ENCODE measurements around the gene SUGCT.
"Not testable (repeated sequence)": the region's sequence is repeated elsewhere in the genome, so short reads cannot be mapped to it uniquely, and the experiment has no call there.

Gene SUGCT

DNA sequence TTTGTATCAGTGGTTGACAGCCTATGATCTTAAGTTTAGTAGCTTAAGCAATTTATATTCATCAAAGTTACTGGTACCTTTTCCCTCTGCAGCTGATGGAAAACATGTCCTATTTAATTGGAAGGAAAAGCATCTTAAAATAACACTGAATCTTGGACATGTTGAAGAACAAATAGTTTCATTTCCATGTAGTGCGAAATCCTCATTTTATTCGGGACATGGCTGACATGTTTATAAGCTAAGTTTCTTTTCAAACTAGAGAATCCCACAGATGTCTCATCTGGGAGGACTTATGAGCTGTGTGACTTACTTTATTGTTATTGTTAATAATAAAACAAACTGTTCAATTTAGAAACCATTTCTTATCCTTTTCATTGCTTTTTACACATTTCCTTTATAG lies 461.0 kb downstream of the SUGCT start:
- Histone ChIP-seq H3K36me3 (no peaks in the 10 kb centered on the region), H3K4me3 (ENCODE audit: low read depth, low read length) (no peak overlapping the region), H3K27me3 (no peaks in the 10 kb centered on the region), H3K4me1 (no peaks in the 10 kb centered on the region), H3K9me3 (no peaks in the 10 kb centered on the region)
- TF ChIP-seq, protein P1, sequence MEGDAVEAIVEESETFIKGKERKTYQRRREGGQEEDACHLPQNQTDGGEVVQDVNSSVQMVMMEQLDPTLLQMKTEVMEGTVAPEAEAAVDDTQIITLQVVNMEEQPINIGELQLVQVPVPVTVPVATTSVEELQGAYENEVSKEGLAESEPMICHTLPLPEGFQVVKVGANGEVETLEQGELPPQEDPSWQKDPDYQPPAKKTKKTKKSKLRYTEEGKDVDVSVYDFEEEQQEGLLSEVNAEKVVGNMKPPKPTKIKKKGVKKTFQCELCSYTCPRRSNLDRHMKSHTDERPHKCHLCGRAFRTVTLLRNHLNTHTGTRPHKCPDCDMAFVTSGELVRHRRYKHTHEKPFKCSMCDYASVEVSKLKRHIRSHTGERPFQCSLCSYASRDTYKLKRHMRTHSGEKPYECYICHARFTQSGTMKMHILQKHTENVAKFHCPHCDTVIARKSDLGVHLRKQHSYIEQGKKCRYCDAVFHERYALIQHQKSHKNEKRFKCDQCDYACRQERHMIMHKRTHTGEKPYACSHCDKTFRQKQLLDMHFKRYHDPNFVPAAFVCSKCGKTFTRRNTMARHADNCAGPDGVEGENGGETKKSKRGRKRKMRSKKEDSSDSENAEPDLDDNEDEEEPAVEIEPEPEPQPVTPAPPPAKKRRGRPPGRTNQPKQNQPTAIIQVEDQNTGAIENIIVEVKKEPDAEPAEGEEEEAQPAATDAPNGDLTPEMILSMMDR (IDR thresholded peaks at IDR 0.05; ENCODE audit: low read depth, low read length): no peak
- DNase-seq: no peak

- TF ChIP-seq, protein P1 (IDR thresholded peaks at IDR 0.05; ENCODE audit: low read depth, low read length): no peak
- no peak for DNase-seq
Measured at GRCh38 chr7:40597517-40597916, 462.7 kb downstream of the SUGCT start.

GRCh38 chr7:40598915-40599314 lies 464.1 kb downstream of the SUGCT start:
- Histone ChIP-seq H3K27me3 (no peaks in the 10 kb centered on the region), H3K9me3 (no peaks in the 10 kb centered on the region), H3K36me3 (no peaks in the 10 kb centered on the region), H3K4me1 (peaks cover under 1% of the 10 kb centered on the region; the same call in 1 of the 2 replicates), H3K4me3 (ENCODE audit: low read depth, low read length) (no peak overlapping the region)
- DNase-seq: no peak
- TF ChIP-seq, protein P1 (IDR thresholded peaks at IDR 0.05; ENCODE audit: low read depth, low read length): no peak

More at GRCh38 chr7:40597517-40597916, 462.7 kb downstream of the SUGCT start:
- no peak overlapping the region for H3K4me3 ChIP-seq (ENCODE audit: low read depth, low read length)
- H3K27me3 ChIP-seq: no peaks in the 10 kb centered on the region
- H3K4me1 ChIP-seq: no peaks in the 10 kb centered on the region
- no peaks in the 10 kb centered on the region for H3K36me3 ChIP-seq
- H3K9me3 ChIP-seq: no peaks in the 10 kb centered on the region

GRCh38 chr7:40599836-40600235 lies 465.0 kb downstream of the SUGCT start:
- no peaks in the 10 kb centered on the region for H3K9me3 ChIP-seq
- peaks cover 9% of the 10 kb centered on the region for H3K4me1 ChIP-seq
- TF ChIP-seq, protein P1 (IDR thresholded peaks at IDR 0.05; ENCODE audit: low read depth, low read length): no peak
- no peaks in the 10 kb centered on the region for H3K36me3 ChIP-seq
- no peak for DNase-seq
- H3K27me3 ChIP-seq: no peaks in the 10 kb centered on the region
- no peak overlapping the region for H3K4me3 ChIP-seq (ENCODE audit: low read depth, low read length)

DNA sequence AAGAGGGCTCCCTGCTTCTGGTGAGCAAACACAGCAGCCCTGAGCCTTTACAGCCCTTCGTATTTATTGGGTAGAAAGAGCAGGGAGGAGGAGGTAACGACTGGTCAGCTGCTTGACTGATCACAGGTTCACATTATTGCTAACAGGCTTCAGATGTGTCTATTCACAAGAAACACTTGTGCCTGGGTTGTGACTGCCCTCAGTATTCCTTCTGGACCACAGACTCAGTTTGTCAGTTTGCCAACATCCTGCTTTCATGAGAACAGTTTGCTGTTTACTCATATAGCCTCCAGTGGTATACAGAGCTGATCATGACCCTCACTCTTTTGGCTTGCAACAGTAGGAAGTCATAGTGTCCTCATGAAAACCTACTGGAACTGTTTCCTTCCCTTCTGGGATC lies 467.5 kb downstream of the SUGCT start:
- not testable (repeated sequence) for H3K36me3 ChIP-seq; H3K4me3 ChIP-seq (ENCODE audit: low read depth, low read length); DNase-seq; H3K27me3 ChIP-seq; H3K9me3 ChIP-seq
- H3K4me1 ChIP-seq: peaks cover 16% of the 10 kb centered on the region

GRCh38 chr7:40604601-40605438 lies 470.0 kb downstream of the SUGCT start:
- Histone ChIP-seq H3K9me3 (no peaks in the 10 kb centered on the region), H3K4me1 (peaks cover 20% of the 10 kb centered on the region), H3K36me3 (no peaks in the 10 kb centered on the region), H3K4me3 (ENCODE audit: low read depth, low read length) (no peak overlapping the region), H3K27me3 (no peaks in the 10 kb centered on the region)
- DNase-seq: peak; percentile 83
- TF ChIP-seq, protein P1 (IDR thresholded peaks at IDR 0.05; ENCODE audit: low read depth, low read length): peak; percentile 94

All from BE2C (cell line).